ELR (cell line): ENCODE measurements around the gene ABTB2.

Source experiments
- DNase-seq: peaks from one replicate; pipeline ENCODE4 v3.0.0-alpha.2; 2015; ENCODE audit warnings: low read depth

The ABTB2 gene

DNA sequence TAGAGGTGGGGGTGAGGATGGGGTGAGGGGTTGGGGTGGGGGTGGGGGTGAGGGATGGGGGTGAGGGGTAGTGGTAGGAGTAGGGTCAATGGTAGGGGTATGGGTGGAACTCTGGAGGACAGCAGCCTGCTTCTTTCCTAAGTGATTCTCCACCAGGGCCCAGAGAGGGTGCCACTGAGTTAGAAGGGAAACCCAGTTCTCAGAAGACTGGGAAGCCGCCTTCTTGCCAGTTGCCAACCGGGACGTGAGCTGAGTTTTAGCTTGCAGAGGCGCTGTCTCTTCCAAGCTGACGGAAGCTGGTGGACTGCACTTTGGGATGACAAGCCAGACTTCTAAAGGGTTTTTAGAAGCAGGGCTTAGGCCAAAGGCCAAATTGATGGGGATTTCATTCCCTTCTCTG, 148.0 kb downstream of the ABTB2 start:
- no peak for DNase-seq

DNA sequence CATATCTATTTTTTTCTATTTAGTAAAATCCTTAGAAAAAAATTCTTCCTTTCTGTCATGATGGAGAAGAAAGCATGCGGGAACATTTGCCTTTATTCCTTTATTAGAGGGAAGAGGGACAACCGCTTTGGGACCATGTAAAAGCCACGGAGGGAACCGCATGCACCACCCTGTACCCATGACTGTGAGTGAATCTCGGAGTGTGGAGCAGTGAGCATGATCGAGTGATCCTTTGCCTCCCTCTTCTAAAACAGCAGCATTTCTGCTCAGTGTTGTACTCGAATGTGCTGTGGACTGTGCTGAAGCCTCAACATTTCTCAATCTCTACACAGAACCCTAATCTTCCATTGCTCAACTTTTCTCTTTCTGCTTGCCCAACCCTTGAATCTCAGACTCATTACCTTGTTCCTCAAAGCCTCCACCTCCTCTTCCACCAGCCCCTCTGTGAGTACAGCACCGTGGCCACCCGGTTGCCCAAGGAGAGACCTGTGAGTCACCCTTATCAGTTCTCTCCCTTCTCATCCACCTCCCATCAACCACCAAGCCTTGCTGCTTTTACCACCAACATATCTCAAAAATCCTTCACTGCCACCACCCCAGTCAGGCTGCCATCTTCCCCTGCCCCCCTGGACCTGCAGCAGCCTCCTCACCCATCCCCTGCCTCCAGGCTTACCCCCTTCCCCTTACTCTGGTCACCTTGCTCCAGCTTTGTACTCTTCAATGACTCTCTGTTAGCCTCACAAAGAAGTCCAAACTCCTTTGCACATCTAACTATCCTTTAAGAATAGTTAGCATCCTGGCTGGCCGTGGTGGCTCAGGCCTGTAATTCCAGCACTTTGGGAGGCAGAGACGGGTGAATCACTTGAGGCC, 149.3 kb downstream of the ABTB2 start:
- DNase-seq, result peak; percentile 53

DNA sequence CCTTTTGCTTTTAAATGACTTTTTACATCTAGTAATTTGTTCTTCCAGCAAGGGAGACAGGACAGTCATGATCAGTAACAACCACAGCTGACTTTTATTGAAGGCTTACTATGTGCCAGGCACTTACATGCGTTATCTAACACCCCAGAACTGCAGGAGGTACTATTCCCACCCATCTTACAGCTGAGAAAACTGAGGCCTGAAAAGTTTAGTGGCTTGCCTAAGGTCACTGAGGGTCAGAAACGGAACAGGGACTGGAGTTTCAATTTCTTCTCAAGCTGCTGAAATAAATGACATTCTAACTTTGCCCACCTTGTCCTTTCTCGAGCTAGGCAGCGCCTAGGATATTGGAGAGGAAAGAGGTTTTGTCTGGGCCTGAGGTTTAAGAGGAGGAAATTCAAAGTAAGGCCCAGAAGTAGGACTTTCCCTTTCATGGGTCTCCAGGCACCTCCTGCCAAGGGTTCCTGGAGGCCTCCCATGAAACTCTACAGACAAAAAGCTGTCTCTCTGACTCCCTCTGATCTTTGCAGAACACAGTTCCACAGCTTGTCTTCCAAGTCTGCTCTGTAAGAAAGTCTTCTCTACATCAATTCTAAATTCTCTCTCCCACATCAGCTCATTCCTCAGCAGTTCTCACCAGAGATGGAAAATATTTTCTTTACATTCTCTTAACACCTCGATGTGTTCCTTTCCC, 150.2 kb downstream of the ABTB2 start:
- no peak for DNase-seq

DNA sequence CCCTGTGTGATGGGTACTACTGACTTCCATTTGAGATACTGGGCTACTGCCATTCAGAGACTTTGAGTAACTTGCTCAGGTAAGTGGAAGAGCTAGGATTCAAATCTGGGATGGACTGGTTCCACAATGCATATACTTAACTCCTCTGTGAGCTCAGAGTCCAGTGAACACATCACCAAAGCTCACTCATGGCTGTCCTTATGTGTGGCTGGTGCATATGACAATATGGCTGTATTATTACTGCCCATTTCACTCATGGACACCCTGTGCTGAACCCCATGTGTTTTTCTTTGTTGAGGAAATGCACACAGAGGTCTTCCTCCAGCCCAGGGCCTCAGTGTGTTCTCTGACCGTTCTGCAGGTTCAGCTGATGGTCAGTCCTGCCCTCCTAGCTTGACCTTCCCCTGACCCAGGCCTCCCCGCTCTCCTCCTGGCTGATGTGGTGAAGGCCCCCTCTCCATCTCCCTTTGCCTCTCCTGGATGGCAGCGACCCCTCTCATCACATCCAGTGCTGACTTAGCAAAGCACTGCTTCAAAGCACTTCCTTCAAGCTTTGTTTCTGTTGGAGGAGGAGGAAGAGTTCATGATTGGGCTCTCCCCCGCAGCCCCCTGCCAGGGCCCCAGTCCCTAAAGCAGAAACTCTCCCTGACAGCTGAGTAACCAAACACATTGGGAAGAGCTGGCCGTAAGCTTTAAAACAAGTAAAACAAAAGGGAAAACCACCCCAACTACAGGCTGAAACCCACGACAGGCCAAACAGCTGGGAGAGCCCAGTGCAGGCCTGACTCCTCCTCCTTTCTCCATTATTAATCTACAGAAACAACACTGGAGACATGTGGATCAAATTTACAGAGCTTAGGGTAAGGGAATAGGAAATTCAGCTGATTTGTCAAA, 151.2 kb downstream of the ABTB2 start:
- no peak for DNase-seq

DNA sequence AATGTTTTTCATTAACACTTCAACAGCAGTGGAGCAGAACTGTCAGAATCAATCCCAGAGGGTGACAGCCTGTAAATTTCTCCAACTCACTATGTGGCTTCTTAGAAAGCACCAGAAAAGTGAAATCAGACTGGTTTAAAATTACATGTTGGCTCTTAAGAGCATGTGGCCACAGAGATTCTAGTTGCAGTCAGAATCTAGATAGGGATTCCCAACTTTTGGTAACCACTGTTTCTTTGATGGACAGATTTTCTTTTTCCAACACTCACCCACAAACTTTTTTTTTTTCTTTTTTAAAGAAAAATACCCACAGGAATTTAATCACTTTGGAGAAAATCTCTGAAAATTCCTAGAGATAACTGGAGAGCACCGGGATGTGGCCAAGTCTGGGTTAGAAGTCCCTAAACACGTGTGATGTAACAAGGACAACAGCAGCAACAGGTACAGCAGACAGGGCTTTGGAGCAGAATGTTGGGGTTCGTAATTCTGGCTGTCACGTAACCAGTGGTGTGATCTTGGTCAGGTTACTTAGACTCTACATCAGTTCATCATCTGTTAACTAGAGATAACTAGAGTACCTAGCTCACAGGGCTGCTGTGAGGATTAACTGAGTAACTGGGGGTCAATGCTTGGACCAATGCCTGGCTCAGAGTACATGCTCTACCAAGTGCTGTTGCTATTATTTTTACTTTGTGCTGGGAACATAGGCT, 152.3 kb downstream of the ABTB2 start:
- DNase-seq, result no peak

DNA sequence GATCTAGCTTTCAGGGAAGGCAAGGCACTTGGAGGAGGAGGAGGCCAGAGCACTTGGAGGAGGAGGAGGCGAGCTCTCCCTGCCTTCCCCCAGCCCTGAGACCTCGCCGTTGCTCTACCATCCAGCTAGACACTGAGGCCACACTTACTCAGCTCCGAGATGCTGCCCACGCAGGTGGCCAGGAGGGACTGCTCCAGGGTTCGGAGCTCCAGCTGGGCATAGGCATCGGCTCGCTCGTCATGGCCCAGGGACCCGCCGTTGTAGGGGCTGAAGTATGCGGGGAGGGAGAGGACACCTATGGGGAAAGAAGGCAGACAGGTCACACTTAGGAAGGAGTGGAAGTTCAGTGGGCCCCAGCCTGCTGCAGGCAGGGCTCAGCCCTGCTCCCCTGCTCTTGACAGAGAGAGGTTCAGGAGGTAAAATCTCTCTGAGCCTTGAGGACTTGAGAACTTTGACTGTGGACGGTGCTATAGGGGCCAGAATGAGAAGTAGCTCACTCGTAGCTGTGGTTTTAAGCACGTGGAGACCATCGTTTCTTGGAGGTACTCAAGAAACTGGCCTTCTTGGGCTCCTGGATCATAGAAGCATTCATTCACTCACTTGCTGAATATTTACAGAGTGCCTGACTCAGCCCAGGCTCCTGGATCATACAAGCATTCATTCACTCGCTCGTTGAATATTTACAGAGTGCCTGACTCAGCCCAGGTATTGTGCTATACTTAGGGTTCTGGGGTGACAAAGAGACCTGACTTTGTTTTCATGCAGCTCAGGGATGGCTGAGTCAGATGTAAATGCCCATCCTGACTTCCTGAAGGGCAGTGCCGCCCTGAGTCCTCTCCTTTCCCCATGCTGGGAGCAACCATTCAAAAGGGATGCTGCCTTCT, 153.2 kb downstream of the ABTB2 start:
- DNase-seq, result peak; percentile 84

DNA sequence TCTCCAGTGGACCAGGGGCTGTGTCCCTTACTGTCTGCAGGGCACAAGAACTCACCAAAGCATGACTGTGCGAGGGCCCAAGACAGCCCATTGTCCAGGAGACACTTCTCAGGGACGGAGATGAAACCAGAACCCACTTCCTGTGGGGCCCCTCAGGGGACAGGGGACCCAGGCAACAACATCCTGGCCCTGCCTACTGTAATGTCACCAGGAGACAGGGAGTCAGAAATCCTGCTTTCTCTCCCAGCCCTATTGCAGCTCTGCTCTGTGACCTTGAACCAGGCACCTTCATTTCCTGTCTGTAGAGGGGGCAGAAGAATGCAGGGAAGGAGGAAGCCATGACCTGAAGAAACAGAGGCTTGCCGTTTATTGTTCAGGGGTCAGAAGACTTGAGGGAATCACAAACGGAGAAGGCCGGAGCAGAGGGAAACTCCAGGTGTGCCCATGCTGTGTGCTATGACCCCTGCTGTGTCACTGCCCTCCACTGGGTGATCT, 154.4 kb downstream of the ABTB2 start:
- DNase-seq, result no peak

DNA sequence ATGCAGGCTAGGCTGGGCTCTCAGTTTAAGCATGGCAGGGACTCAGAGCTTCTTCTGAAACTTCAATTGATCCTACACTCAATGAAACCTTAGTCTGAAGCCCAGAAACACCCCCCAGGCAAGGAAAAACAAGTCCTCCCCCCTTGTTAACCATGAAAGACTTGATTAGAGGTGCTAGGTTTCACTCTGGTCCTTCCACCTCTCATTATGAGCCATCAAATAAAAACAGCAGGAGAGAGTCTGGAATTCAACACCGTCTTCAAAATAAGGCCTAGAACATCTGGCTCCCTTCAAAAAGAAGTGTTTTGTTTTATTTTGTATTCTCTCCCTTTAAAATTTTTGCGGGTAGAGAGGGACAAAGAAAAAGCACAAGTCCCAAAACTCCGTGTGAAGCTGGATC, 156.7 kb downstream of the ABTB2 start:
- DNase-seq, result no peak

DNA sequence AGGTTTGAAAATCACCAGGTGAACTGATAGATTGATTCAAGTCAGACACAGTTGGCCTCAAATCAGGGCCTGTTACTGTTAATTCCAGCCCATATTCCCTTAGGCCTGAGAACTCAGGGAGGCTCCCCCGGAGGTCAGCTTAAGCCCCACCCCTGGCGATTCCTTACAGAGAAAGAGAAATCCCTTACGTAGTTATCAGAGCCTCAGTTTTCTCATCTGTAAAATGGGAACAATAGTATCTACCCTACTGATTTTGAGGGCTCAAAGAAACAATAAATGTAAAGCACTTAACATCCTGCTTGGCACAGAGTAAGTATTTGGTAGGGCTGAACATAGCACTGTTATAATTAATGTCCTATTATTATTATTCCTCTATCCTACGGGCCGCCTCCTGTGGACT, 158.3 kb downstream of the ABTB2 start:
- DNase-seq, result no peak

DNA sequence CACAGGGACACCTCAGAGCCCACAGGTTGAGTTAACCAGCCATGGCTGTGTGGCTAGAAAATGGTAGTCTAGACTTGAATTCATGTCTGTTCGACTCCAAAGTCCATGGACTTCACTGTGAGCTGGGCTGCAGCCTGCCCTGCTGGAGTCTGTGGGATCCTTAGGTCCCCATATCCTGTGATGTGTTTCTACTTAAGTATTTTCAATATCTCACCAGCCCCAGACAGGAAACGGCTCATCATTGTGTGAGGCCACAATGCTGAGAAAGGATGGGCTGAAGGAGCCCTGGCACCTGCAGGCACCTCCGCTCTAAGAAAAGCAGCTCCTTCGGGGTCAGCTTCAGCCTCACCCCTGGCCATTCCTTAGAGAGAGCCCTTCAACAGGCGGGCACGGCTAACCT, 159.3 kb downstream of the ABTB2 start:
- peak; percentile 50 for DNase-seq

DNA sequence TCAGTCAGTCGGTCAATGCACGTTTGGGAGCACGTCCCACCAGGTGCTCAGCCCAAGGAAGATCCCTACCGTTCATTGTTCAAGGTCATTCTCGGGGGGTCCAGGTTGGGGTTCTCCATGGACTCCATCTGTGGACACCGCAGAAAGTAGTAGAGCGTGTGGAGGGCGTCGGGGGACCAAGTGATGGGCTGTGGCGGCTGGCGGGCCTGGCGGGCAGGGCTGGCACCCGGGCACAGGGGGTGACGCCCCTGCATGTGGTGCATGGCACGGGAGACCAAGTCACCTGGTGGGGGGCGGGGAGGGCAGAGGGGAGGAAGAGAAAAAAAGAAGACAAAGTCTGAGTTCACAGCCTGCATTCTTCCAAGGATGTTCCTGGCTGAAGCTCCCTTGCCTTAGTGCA, 160.6 kb downstream of the ABTB2 start:
- DNase-seq, result no peak

DNA sequence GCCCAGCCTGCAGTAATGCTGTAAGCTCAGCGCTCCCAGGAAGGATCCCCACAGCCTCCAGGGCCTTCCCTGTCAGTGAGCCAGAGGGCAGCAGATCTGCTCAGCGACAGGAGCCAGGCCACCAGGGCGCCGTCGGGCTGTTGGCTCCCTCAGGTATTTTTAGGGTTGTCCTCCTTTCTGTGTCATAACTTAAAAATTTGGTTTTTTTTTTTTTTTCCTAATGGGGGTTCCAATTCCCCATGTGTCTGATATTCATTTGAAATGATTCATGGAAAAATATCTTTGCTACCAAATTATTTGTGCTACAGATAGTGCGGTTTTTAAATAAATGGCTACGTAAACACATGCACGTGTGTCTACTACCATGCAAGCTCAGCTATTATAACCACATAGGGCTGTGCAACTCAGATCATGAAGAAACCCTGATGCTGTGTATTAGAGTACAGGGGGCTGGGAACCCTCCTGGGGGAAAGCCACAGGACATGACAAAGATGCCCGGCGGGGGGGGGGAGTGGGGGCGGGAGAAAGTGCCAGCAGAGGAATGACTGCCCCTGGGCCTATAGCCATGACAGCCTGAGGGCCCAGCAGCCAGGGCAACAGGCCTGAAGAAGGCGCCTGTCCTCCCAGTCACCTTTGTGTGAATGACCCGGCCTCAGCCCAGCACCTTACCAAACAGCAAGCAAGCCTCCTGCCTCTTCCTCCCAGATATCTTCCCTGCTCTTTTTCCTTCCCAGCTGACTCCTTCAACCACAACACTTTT, 163.1 kb downstream of the ABTB2 start:
- no peak for DNase-seq

DNA sequence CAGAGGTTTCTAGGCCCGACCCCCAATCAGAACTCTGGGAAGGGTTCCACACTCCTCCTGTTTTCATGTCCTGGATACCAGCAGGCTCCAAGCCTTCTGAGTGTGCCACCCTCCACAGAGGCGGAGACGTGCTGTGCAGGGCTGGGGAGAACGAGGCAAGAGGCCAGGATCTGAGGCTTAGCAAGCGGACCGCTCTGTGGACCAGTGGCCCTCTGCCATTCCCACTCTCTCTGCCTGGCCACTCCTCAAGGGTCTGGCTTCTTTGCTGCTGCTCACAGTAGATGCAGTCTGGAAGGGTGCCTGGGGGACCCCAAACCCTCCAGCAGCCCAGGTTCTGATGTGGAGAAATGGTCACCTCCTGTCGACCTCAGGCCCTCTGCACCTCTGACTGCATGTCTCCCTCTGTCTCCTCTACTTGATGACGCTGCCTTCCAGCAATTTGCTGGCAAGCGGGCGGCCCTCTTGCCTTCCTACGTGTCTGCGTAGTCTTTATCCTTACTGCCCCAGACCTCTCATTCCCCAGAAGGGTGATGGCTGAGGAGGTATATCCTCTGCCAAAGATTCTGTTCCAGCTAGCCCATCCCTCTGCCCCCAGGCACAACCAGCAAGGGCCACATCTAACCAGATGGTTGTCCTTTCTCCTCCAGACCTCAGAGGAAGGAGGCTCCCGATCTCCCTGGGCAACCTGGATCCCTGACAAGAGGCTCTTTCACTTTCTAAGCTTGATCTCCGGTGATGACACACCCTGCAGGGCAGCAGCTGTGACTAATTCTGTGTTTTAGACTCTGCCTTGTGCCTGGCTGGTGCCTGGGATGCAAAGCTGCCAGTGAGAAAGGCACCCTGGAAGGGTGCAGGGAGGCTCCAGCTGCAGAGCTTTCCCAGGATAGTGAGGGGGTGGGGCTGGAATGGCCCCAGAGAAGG, 165.1 kb downstream of the ABTB2 start:
- peak; percentile 96 for DNase-seq

DNA sequence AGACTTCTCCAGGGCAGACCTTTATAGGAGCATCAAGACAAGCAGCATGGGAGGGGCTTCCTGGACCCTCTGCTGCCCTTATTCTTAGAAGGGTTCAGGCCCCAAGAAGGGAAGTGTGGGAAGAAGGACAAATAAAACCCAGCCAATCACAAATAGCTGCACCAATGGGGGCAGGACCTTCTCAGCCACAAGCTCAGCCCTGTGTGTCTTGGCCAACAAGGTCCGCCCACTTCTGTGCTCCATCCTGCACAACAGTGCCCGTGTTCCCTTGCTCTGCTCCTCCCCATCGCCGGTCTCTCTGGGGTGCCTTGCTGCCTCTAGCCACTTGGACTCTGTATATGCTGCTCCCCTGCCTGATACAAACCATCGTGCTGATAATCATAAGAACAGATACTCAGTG, 166.2 kb downstream of the ABTB2 start:
- DNase-seq, result no peak

DNA sequence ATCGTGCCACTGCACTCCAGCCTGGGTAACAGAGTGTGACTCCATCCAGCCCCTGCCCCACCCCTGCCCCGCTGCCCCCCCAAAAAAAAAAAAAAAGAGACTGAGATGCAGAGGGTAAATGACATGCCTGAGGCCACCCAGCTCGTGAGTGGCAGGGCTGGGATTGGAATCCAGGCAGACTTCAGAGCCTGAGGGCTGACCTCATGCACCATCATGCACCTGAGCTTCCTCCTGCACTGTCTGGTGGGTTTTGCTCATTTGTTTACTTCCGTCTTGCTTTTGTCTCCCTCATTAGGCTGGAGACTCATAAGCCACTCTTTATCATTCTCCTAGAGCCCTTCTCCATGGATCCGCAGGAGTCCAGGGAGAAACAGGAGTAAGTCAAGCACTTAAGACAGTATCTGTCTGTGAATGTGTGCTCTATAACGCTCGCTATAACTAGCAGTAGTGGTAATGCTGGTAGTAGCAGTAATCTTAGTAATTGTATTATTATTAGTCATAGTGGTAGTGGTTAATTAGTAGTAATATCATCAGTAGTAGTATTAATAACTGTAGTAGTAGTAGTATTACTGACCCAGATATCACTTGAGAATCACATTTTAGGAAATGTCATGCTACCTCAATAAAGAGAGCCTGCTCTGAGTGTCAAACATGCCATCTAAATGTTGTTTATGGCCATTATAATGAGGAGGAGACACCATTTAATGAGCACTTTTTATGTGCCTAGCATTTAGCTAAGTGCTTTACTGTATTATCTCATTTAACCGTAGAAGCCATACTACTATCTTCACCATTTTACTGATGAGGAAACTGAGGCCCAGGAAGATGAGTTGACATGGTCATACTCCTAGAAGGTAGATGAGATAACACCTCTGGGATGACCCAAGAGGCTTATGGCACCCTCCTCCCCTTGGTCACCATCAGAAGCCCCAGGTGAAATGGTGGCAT, 167.3 kb downstream of the ABTB2 start:
- no peak for DNase-seq

DNA sequence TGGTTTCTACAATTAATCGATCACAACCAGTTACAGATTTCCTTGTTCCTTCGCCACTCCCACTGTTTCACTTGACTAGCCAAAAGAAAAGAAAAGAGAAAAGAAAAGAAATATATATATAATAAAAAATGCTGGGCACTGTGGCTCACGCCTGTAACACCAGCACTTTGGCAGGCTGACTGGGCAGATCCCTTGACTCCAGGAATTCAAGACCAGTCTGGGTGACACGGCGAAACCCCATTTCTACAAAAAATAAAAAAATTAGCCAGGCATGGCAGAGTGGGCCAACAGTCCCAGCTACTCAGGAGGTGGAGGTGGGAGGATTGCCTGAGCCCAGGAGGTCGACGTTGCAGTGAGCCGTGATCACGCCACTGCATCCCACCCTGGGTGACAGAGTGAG, 168.6 kb downstream of the ABTB2 start:
- no peak for DNase-seq

DNA sequence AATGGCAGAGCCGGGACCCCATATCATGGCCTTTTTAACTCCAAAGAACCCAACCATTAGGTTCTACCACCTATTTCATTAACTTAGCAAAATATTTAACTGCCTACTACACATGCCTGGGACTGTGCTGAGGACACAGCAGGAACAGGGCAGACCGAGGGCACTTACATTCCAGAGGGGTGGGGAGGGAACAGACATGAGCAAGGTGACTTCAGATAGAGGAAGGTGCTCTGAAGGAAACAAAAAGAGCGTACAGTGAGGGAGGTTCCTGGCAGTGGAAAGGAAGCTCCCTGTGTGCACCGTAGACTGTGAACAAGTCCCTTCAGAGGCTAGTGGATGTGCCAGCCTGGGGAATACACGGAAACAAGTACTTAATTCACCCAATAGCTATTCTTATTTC, 169.6 kb downstream of the ABTB2 start:
- no peak for DNase-seq
